T-helper 2 cell treated with Interferon-gamma antibody and Interleukin-4, amounts not matched to agents 5 μg/mL and 100 μg/mL, for 36 hours (primary cell): ENCODE data around the gene SMYD2.

Experiments used
- DNase-seq: peaks from one replicate; pipeline ENCODE4 v3.0.0; 2021; ENCODE audit warnings: low spot score
- H3K27ac Mint-ChIP-seq: one replicate; pipeline ENCODE4 v1.8.0; 2021; ENCODE audit warnings: mild to moderate bottlenecking, mixed read lengths
- H3K27me3 Mint-ChIP-seq: one replicate; pipeline ENCODE4 v1.8.0; 2021; ENCODE audit warnings: low read depth, mixed read lengths
- H3K36me3 Mint-ChIP-seq: one replicate; pipeline ENCODE4 v1.8.0; 2021; ENCODE audit warnings: low read depth, mixed read lengths
- H3K4me1 Mint-ChIP-seq: one replicate; pipeline ENCODE4 v1.8.0; 2021; ENCODE audit warnings: low read depth, mixed read lengths
- H3K4me3 Mint-ChIP-seq: one replicate; pipeline ENCODE4 v1.8.0; 2022; ENCODE audit warnings: mild to moderate bottlenecking, moderate library complexity, mixed read lengths
- H3K9me3 Mint-ChIP-seq: one replicate; pipeline ENCODE4 v1.8.0; 2021; ENCODE audit warnings: mixed read lengths

SMYD2 gene

DNA sequence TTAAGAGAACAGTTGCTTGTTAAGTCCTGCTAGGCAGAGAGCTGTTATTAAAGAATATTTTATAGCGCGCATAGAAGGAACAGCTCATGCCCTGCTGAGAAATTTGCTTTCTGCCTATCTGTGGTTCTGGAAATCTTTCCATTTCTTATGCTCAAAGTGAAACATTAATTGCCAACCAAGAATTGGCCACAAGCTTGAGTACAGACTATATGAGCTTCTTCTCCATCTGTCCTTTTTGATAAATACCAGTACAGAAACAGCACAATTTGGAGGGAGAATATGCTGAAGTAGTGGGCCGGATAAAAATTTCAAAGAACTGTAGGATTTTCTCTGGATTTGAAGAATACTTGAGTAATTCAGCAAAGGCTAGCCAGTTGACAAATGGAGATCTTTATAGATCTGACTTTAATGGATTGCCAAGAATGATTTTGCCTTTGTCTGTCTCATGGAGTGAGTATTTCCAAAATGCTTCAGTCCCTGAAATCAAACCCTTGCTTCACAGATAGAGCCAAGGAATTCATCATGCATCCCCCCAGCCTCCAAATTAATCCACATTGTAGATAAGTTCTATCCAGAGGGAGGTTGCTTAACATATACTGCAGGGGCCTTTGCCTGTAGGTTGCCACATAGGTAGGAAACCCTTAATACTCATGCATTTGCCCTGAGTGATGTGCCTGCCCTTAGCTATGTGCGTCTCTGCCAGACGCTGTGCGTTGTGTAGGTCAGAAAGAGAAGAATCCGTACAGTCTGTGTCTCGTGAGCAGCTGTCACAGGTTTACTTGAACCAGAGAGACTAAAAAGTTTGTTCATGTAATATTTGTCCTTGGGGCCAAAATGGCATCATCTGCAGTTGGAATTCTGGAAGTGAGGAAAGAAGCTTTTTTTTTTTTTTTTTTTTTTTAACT lies 44.2 kb downstream of the SMYD2 start:
- peaks cover 19% of the 10 kb centered on the region for H3K36me3 Mint-ChIP-seq
- no peaks in the 10 kb centered on the region for H3K9me3 Mint-ChIP-seq
- DNase-seq = no peak
- peaks cover 5% of the 10 kb centered on the region for H3K4me1 Mint-ChIP-seq
- H3K27me3 Mint-ChIP-seq = no peaks in the 10 kb centered on the region
- H3K27ac Mint-ChIP-seq = no peak overlapping the region
- no peak overlapping the region for H3K4me3 Mint-ChIP-seq

DNA sequence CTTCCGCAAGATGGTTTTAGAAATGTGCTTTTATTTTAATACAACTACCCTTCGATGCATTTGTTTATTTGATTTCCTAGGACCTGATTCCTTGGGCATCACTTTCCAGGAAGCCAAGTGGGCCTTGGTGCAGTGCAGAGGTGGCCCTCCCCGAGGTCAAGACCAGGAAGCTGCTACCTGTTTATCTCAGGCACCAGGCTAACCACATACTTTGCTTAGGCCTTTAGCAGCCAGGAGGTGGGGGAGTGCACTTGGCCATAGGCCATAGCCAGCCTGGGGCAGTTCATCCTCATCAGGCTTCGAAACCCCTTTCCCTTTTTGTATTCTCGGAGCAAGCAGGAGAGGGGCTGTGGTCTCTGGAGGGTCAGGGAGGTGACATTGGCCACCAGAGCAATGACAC lies 45.4 kb downstream of the SMYD2 start:
- H3K27ac Mint-ChIP-seq = no peak overlapping the region
- peaks cover 17% of the 10 kb centered on the region for H3K36me3 Mint-ChIP-seq
- H3K27me3 Mint-ChIP-seq = no peaks in the 10 kb centered on the region
- peaks cover 5% of the 10 kb centered on the region for H3K4me1 Mint-ChIP-seq
- H3K9me3 Mint-ChIP-seq = no peaks in the 10 kb centered on the region
- DNase-seq = no peak
- H3K4me3 Mint-ChIP-seq = no peak overlapping the region

DNA sequence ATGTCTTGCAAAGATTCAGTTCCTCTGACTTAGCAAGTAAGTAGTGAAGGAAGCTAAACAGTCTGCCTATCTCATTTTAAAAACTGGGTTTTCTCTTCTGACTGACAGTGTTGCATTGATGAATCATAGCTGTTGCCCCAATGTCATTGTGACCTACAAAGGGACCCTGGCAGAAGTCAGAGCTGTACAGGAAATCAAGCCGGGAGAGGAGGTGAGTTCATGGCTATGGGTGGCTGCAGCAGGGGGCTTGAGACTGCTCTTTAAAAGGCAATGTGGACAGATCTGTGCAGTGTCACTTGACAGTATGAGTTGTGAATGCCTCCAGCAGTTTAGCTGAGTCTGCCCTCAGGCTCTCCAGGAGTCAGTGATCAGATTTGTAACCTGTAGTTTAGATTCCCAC lies 46.6 kb downstream of the SMYD2 start:
- Mint-ChIP-seq H3K4me1 (peaks cover 9% of the 10 kb centered on the region), H3K4me3 (no peak overlapping the region), H3K27me3 (no peaks in the 10 kb centered on the region), H3K9me3 (no peaks in the 10 kb centered on the region), H3K27ac (no peak overlapping the region), H3K36me3 (peaks cover 20% of the 10 kb centered on the region)
- DNase-seq = no peak

DNA sequence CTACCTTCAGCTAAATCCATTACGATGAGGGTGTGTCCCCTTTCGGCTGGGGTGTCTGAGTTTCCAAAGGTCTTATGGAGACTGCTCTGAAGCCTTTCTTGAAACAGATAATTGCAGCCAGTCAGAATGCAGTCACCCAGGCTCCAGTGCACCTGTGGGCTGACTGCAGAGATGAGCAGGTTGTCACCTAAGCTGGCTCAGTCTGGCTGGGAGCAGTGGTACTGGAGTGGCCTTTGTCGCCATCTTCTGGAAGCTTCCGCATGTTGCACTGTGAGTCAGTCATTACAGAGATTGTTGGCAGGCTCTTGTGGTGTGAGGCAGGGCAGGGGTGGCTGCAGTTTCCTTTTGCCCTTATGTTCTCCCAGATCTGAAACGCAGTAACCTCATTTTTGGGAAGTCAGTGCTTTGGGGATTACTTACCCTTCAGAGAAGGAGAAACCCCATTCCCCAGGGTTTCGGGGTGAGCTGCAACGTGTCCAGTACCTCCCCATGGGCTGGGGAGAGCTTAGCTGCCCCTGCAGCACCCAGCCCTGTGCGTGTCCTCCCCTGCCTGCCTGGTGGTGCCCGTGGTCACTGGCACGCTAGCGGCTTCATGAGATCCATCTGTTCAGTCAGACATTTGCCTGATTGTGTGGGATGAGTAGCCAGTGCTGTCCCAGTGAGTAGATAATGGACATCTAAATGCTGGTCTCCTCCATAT lies 48.0 kb downstream of the SMYD2 start:
- H3K9me3 Mint-ChIP-seq = no peaks in the 10 kb centered on the region
- H3K27ac Mint-ChIP-seq = no peak overlapping the region
- H3K36me3 Mint-ChIP-seq = peaks cover 22% of the 10 kb centered on the region
- peak; percentile 68 for DNase-seq
- no peak overlapping the region for H3K4me3 Mint-ChIP-seq
- H3K27me3 Mint-ChIP-seq = no peaks in the 10 kb centered on the region
- peaks cover 15% of the 10 kb centered on the region for H3K4me1 Mint-ChIP-seq

DNA sequence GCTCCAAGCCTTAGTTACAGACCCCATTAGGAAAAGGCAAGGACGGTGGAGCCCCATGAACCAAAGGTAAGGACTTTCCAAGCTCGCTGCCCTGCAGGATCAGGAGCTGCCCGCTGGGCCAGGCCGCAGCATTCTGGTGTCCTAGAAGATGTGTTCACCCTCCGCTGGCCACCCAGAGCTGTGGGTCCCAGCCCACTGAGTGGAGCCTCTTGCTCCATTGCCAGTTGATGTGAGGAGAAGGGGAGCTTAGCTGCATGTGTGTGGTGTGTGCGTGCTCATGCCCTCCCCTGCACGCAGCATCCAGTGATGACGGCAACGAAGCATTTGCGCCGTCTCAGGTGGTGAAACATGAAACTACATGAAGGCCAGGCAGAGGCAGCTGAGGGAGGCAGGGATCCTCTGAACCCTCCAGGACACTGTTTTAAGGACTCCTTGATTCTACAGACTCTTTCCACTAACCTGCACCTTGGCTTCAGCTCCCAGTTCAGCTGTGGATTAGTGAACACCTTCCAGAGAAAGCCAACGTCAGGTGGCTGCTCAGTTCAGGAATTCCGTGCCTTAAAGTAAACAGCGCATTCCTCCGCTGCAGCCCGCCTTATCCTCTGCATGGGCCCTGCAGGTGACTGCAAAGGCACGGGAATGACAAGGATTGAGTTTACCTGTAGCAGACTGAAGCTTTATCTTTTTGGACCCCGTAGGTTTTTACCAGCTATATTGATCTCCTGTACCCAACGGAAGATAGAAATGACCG lies 48.7 kb downstream of the SMYD2 start:
- Mint-ChIP-seq H3K4me1 (peaks cover 15% of the 10 kb centered on the region), H3K4me3 (no peak overlapping the region), H3K36me3 (peaks cover 22% of the 10 kb centered on the region), H3K27ac (no peak overlapping the region), H3K27me3 (no peaks in the 10 kb centered on the region), H3K9me3 (no peaks in the 10 kb centered on the region)
- DNase-seq = no peak

DNA sequence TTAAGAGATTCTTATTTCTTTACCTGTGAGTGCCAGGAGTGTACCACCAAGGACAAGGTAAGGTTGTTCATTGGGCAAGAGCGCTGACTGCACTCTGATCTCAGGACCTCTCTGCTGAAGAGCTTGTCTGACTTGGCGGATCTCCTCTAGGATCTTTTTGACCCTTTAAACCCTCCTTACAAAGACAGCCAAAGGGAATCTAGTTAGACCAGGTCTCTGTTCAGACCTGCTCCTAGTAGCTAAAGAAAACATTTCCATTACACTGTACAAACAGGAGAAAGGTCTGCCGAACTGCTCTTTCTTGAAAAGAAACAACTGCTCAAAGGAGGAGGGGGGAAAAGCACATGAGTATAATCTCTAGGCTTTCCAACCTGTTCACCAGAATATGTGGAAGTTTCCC lies 49.3 kb downstream of the SMYD2 start:
- H3K9me3 Mint-ChIP-seq = no peaks in the 10 kb centered on the region

DNA sequence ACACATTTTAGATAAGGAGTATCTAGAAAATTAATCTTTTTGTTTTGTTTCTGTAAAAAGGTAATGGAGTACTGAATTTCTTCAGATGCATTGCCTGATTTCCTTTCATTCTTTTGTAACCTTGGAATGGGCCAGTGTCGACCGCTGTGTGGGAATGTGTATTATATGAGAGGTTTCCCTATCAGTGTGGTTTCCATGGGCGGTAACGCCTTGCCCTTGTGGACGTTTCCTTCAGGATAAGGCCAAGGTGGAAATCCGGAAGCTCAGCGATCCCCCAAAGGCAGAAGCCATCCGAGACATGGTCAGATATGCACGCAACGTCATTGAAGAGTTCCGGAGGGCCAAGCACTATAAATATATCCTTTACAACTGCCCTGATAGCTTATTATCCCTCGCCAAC lies 49.8 kb downstream of the SMYD2 start:
- H3K27ac Mint-ChIP-seq = no peak overlapping the region
- DNase-seq = no peak
- no peak overlapping the region for H3K4me3 Mint-ChIP-seq
- H3K36me3 Mint-ChIP-seq = peaks cover 15% of the 10 kb centered on the region
- no peaks in the 10 kb centered on the region for H3K27me3 Mint-ChIP-seq
- H3K9me3 Mint-ChIP-seq = no peaks in the 10 kb centered on the region
- peaks cover 19% of the 10 kb centered on the region for H3K4me1 Mint-ChIP-seq

More for the DNA sequence above, 49.3 kb downstream of the SMYD2 start:
- peaks cover 18% of the 10 kb centered on the region for H3K36me3 Mint-ChIP-seq
- no peaks in the 10 kb centered on the region for H3K27me3 Mint-ChIP-seq
- no peak for DNase-seq
- H3K4me1 Mint-ChIP-seq = peaks cover 17% of the 10 kb centered on the region
- H3K4me3 Mint-ChIP-seq = no peak overlapping the region
- H3K27ac Mint-ChIP-seq = no peak overlapping the region

DNA sequence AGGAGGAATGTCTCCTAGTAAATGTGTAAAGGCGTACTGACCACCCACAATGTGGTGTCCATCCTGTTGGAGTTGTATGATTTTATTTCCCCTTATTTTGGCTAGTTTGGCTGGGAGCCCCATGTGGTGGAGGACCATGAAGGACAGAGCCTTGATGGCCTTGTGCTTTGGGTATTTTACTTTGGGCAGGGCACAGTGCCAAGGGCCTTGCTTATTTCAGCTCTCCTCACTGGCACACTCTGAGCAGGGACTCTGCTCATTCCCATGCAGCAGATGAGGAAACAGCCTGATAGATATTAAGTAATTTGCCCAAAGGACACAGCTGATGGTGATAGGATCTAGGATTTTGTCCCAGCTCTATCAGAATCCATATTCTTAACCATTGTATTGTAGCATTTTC lies 50.2 kb downstream of the SMYD2 start:
- Mint-ChIP-seq H3K27me3 (no peaks in the 10 kb centered on the region), H3K4me3 (no peak overlapping the region), H3K9me3 (no peaks in the 10 kb centered on the region), H3K27ac (no peak overlapping the region), H3K4me1 (peaks cover 19% of the 10 kb centered on the region), H3K36me3 (peaks cover 15% of the 10 kb centered on the region)
- no peak for DNase-seq

DNA sequence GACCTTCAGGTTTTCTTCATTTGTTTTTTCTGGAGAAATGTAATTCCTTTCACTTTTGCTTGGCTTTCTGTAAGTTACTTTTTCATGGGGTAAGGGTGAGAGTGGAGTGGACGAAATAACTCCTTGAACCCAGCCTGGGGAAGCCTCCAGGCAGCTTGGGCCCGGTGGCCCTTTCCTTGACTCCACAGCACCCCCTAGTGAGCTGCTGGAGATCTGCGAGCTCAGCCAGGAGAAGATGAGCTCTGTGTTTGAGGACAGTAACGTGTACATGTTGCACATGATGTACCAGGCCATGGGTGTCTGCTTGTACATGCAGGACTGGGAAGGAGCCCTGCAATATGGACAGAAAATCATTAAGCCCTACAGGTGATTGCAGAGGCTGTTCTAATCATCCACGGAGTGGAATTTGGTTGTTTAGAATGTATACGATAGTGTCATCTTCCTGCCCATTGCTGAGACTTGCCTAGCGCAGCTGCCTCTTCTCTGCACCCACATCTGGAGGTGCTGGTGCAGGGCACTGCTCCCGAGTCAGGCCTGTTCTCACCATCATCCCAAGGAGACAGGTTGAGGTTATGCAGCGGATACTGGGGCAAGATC lies 51.0 kb downstream of the SMYD2 start:
- no peak overlapping the region for H3K27ac Mint-ChIP-seq
- no peak overlapping the region for H3K4me3 Mint-ChIP-seq
- H3K9me3 Mint-ChIP-seq = no peaks in the 10 kb centered on the region
- H3K27me3 Mint-ChIP-seq = no peaks in the 10 kb centered on the region
- peak; percentile 29 for DNase-seq
- peaks cover 18% of the 10 kb centered on the region for H3K36me3 Mint-ChIP-seq
- H3K4me1 Mint-ChIP-seq = peaks cover 22% of the 10 kb centered on the region

DNA sequence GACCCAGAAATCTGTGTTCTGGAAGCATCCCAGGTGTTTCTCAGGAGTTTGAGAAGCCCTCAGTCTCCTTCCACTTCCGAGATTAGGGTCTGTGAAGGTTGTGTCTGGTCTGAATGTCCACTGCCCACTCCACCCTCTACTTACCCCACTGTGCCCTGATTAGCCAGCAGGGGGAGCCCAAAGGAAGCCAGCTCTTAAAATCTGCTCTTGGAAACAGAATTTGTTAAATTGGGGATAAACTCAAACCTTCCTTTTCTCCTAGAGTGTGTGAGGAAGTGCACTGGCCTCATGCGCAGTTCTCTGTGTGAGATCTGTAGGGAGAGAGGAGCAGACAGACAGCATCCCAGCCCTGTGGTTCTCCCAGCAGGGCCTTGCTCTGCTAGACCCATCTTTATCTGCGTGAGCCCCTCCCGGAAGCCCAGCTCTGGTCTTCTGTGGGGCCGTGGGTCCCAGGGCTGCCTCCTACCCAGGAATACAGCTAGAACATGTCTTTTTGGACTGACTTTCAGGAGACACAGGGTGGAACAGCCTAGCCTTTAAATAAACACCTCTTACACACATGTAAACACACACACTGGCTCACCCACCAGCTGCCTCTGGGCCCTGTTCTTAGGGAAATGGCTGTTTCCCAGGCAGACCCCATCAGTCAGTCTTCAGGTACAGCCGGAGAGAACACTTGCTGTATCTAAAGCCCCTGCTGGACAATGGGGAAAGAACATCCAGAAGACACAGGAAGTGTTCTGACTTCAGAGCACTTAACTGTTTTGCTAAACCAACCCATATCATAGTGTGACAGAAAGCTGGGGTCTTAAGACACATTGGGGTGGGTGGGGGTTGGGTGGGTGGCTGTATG lies 52.2 kb downstream of the SMYD2 start:
- Mint-ChIP-seq H3K27ac (peak overlapping the region; percentile 76), H3K4me3 (no peak overlapping the region), H3K9me3 (no peaks in the 10 kb centered on the region), H3K27me3 (no peaks in the 10 kb centered on the region), H3K36me3 (peaks cover 28% of the 10 kb centered on the region), H3K4me1 (peaks cover 28% of the 10 kb centered on the region)
- DNase-seq = peak; percentile 42

DNA sequence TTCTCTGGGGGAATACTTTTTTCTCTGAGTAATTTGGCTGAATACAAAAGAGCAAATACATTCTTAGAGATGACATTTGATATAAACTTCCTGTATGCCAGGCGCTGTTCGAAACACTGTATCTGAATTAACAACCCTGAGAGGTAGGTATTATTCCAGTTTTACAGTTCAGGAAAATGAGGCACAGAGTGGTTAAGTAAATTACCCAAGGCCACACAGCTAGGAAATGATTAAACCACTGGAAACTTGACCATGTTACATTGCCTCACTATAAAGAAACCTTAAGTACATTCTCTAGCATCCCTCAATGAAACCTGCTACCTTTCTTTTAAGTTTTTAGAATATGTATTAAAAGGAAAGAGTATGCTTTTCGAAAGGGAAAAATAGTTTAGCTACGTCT lies 54.6 kb downstream of the SMYD2 start:
- no peak for DNase-seq
- H3K27ac Mint-ChIP-seq = no peak overlapping the region
- no peaks in the 10 kb centered on the region for H3K27me3 Mint-ChIP-seq
- peaks cover 28% of the 10 kb centered on the region for H3K4me1 Mint-ChIP-seq
- H3K9me3 Mint-ChIP-seq = no peaks in the 10 kb centered on the region
- peaks cover 23% of the 10 kb centered on the region for H3K36me3 Mint-ChIP-seq
- no peak overlapping the region for H3K4me3 Mint-ChIP-seq

DNA sequence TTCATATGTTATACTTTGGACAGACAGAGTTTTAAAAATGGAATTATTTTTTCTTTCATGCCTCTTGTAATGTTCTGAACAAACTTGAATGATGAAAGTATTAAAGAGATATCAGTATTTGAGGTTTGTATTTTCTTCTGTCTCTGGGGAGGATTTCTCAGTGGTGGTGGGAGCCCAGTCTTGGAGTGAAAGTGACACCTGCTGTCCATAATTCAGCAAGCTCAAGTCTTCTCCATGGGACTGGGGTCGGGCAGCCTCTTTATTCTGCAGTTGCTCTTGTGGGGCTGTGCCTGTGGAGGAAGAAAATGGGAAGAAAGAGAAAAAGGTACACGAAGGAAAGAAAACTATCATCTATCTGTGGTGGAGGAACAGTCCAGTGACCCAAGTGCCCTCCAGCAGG lies 56.1 kb downstream of the SMYD2 start:
- Mint-ChIP-seq H3K9me3 (no peaks in the 10 kb centered on the region), H3K27me3 (no peaks in the 10 kb centered on the region), H3K4me3 (no peak overlapping the region), H3K4me1 (peaks cover 24% of the 10 kb centered on the region), H3K36me3 (peaks cover 24% of the 10 kb centered on the region), H3K27ac (no peak overlapping the region)
- DNase-seq = no peak

DNA sequence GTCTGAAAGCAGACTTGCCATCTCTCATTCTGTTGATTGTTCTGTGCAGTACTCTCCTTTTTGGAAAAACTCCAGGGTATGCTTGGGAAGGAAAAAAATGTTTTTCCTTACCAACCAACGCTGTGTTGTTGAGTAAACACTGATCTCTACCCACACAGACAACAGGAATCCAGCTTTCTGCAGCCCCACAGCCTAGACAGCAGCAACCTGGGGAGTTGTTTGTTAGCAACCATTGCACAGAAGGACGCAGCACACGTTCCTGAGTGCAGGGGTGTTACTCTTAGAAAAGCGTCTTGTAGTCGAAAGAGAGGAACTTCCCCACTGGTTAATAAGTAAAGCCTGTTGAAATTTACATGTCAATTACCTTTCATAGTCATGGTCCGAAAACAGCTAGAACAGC lies 56.6 kb downstream of the SMYD2 start:
- Mint-ChIP-seq H3K36me3 (peaks cover 28% of the 10 kb centered on the region), H3K4me1 (peaks cover 24% of the 10 kb centered on the region), H3K4me3 (no peak overlapping the region), H3K27me3 (no peaks in the 10 kb centered on the region), H3K27ac (no peak overlapping the region), H3K9me3 (no peaks in the 10 kb centered on the region)
- DNase-seq = no peak
